ENCODE data around the gene KIF15. TPM values are rescaled to one million over a fixed set of nuclear protein-coding genes. Genes with fewer than 3 reads are reported as not detected.
A peak's percentile ranks its signal among the peaks of the same experiment; 100 is the strongest.
"Not testable (repeated sequence)": the region's sequence is repeated elsewhere in the genome, so short reads cannot be mapped to it uniquely, and the experiment has no call there.

Gene KIF15
- total and polyA plus RNA-seq, 11 donors: 0.16 to 3.0 (median 0.65) TPM; not detected in 1

DNA sequence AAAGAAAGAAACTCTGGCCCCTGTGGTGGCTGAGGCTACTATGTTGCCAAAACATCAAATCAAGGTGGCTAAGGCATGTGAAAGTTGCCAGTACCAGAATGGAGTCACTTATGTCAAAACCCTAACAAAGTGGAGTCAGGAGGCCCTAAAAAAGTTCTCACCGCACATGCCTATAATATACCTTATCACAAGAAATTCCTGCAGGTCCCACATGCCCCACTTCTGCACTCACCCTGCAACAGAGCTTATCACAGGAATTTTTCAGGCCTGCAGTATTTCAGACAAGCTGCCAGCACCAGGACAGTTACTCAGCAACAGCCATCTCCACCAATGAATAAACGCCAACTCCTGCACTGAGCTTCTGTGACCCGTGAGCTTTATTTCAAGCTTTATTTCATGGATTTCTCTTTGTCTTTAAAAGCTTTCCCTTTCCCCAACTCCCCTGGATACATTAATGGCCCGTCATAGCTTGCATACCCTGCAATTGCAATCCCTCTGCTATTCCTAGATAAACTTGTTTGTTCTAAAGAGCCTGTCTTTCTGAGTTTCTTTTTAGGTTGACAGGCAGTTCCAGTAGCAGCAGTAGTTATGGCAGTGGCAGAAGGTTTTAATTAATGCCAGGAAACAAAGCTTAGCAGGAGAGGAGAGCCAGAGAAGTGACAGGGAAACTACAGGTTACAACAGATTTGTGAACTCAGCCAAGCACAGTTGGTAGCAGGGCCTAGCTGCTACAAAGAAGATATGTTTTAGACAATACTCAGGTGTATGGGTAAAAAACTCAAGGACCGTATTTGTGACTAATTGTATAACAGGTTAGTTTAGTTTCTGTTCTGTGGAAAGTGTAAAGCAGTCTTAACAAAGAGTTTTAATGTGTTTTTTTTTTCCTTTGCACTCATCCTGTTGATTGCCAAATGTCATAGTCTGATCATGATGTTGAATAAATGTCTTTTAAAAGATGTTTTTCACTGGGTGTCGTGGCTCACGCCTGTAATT, 84.2 kb downstream of the KIF15 start:
- 42 to 55% (median 52%) methylated on average over 7 of the region's 7 CpGs for WGBS, 4 donors
- intact Hi-C loops (cut with DNase I): loop anchor here in 2 of 10 donors (5.0 kb wide), 2 partner anchors 79 to 84 kb away; partner anchors contain the start of genes KIAA1143 (in 1 of the 2) and KIF15 (in 1 of the 2)
- peak overlapping the region; percentile 21 to 90 (median 78) for H3K27ac ChIP-seq

GRCh38 chr3:44848634-44849033, 87.0 kb downstream of the KIF15 start:
- ATAC-seq (no peak), DNase-seq (no peak)
- H3K4me1 ChIP-seq: peaks cover 0 to 24% (median 2%) of the 10 kb centered on the region in 12 donors
- no peak for TF ChIP-seq POLR2A (IDR thresholded peaks at IDR 0.05)
- no peak for TF ChIP-seq CTCF (IDR thresholded peaks at IDR 0.05)
- intact Hi-C loops (cut with DNase I): loop anchor here in 2 of 10 donors (5.0 kb wide), 2 partner anchors 81 to 86 kb away; partner anchors contain the start of genes KIAA1143 (in 1 of the 2) and KIF15 (in 1 of the 2)
- no peak overlapping the region for H3K27ac ChIP-seq
- no peaks in the 10 kb centered on the region for H3K36me3 ChIP-seq
- WGBS, 4 donors: 32 to 71% (median 64%) methylated on average over 1 of the region's 1 CpG
- H3K27me3 ChIP-seq: no peaks in the 10 kb centered on the region
- no peak overlapping the region for H3K4me3 ChIP-seq
- peaks cover 0 to 2% (median 0%) of the 10 kb centered on the region in 12 donors for H3K9me3 ChIP-seq

More for the DNA sequence above, 84.2 kb downstream of the KIF15 start:
- TF ChIP-seq CTCF (IDR thresholded peaks at IDR 0.05): no peak
- TF ChIP-seq POLR2A (IDR thresholded peaks at IDR 0.05): no peak
- no peaks in the 10 kb centered on the region for H3K9me3 ChIP-seq
- no peaks in the 10 kb centered on the region for H3K27me3 ChIP-seq
- DNase-seq (peak in 4 of 5 donors; percentile 70 to 76 (median 72)), ATAC-seq (peak; percentile 98 to 99 (median 98))
- H3K4me1 ChIP-seq: peaks cover 0 to 24% (median 2%) of the 10 kb centered on the region in 12 donors
- no peak overlapping the region for H3K4me3 ChIP-seq
- H3K36me3 ChIP-seq: peaks cover 0 to 7% (median 0%) of the 10 kb centered on the region in 9 donors

GRCh38 chr3:44856663-44857062, 95.1 kb downstream of the KIF15 start:
- H3K4me3 ChIP-seq; DNase-seq; H3K36me3 ChIP-seq; H3K4me1 ChIP-seq; H3K27me3 ChIP-seq; ATAC-seq; intact Hi-C loops (cut with DNase I); H3K27ac ChIP-seq: not testable (repeated sequence)
- WGBS, 4 donors: 96 to 99% (median 98%) methylated on average over 6 of the region's 6 CpGs
- peaks cover 0 to 13% (median 0%) of the 10 kb centered on the region in 12 donors for H3K9me3 ChIP-seq

DNA sequence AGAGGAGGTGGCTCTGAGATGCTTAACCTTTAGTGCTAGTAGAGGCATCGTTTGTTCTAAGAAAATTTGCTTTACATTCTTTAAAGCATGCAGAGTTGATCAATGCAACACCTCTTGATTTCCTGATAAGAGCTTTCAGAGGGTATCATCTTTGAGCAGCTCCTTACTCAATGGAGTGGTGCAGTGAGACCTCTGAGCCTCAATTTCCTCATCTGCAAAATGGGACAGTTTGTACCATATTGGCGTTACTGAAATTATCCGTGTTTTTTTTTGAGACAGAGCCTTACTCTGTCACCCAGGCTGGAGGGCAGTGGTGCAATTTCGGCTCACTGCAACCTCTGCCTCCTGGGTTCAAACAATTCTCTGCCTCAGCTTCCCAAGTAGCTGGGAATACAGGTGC, 98.5 kb downstream of the KIF15 start:
- DNase-seq: no peak
- Histone ChIP-seq H3K27ac (no peak overlapping the region), H3K9me3 (peaks cover 0 to 10% (median 0%) of the 10 kb centered on the region in 12 donors), H3K27me3 (no peaks in the 10 kb centered on the region), H3K4me3 (no peak overlapping the region), H3K4me1 (peaks cover 0 to 20% (median 8%) of the 10 kb centered on the region in 12 donors), H3K36me3 (no peaks in the 10 kb centered on the region)
- no peak for TF ChIP-seq POLR2A (IDR thresholded peaks at IDR 0.05)
- TF ChIP-seq CTCF (IDR thresholded peaks at IDR 0.05): no peak
- no peak for ATAC-seq
- 93 to 96% (median 94%) methylated on average over 4 of the region's 4 CpGs for WGBS, 4 donors
- intact Hi-C loops (cut with DNase I): loop anchor here in 8 of 10 donors (5.0 to 10.0 kb wide), 3 partner anchors 95 to 148 kb away; partner anchors contain the start of genes KIAA1143 (in 7 of the 8), KIF15 (in 7 of the 8) and ZNF502 (in 1 of the 8)

Measured in heart left ventricle (tissue), 16 donors.